Endothelial cell of umbilical vein (primary cell): ENCODE measurements around the gene RASAL2. TPM values are rescaled to one million over a fixed set of nuclear protein-coding genes. Genes with fewer than 3 reads are reported as not detected.
"Not testable (repeated sequence)": the region's sequence is repeated elsewhere in the genome, so short reads cannot be mapped to it uniquely, and the experiment has no call there.

ENCODE experiments used
- BruUV-seq: library from RNA; stranded (reverse); fragments of 400-500 nt; replicated peaks from 2 replicates; lab custom pipeline; 2021; lab: Mats Ljungman, UMichigan
- CTCF ChIA-PET: fragments of 300-600, 350-600 bp; sonication (Branson Sonifier 250); formaldehyde crosslinking; loops from one replicate; lab custom pipeline; 2021; ENCODE audit warnings: antibody characterized with exemption, inconsistent platforms; lab: Charles Lee
- POLR2A ChIA-PET: fragments of 300-600, 350-600 bp; sonication (Branson Sonifier 250); formaldehyde crosslinking; loops from one replicate; lab custom pipeline; 2021; ENCODE audit warnings: antibody characterized with exemption, inconsistent platforms; lab: Charles Lee
- DNase-seq: peaks from one replicate; pipeline ENCODE4 v3.0.0-alpha.2; 2011; ENCODE audit warnings: low read depth, low spot score
- FAIRE-seq: peaks from 2 replicates; lab custom pipeline; 2011; peaks lifted over from hg19 to GRCh38; lab: Jason Lieb, UNC
- H2AFZ ChIP-seq: 2 replicates; pipeline ENCODE4 v1.6.0; 2012; ENCODE audit warnings: low read depth, low read length, control low read depth, inconsistent platforms
- H3K27ac ChIP-seq: 2 replicates; pipeline ENCODE4 v1.5.1; 2011; ENCODE audit warnings: low read depth, mild to moderate bottlenecking, control low read depth, low read length, moderate library complexity; ENCODE audit not compliant: insufficient read depth
- H3K27me3 ChIP-seq, 2 experiments: 2 replicates each; pipeline versions ENCODE4 v1.6.0 to v1.6.1; 2011; ENCODE audit warnings: low read length in 2 of 2, mixed read lengths in 1 of 2; ENCODE audit not compliant: control insufficient read depth in 2 of 2, insufficient read depth in 2 of 2
- H3K36me3 ChIP-seq, 2 experiments: 2 replicates in 1 of 2; 3 replicates in 1 of 2; pipeline ENCODE4 v1.5.1; 2011; ENCODE audit warnings: low read length in 2 of 2, mild to moderate bottlenecking in 1 of 2, moderate library complexity in 1 of 2; ENCODE audit not compliant: control insufficient read depth in 2 of 2, insufficient read depth in 2 of 2; ENCODE audit errors: extremely low read depth in 1 of 2
- H3K4me1 ChIP-seq: 3 replicates; pipeline ENCODE4 v1.5.1; 2011; ENCODE audit warnings: mild to moderate bottlenecking, low read length; ENCODE audit not compliant: control insufficient read depth, insufficient read depth; ENCODE audit errors: extremely low read depth
- H3K4me2 ChIP-seq: 2 replicates; pipeline ENCODE4 v1.6.1; 2011; ENCODE audit warnings: low read length, control low read depth, mixed read lengths; ENCODE audit not compliant: insufficient read depth
- H3K4me3 ChIP-seq, 3 experiments: fragments of 200-600 bp in 1 of 3; sonication (generic), shearing (Covaris generic) in 1 of 3; replicated peaks in 1 of 3; 2 replicates each; pipeline ENCODE4 v1.5.1; 2011 to 2016; ENCODE audit warnings: control low read depth in 3 of 3, low read length in 3 of 3, mild to moderate bottlenecking in 2 of 3, inconsistent platforms in 1 of 3, low read depth in 1 of 3, moderate library complexity in 1 of 3; ENCODE audit not compliant: insufficient read depth in 1 of 3
- H3K79me2 ChIP-seq: 2 replicates; pipeline ENCODE4 v1.6.0; 2012; ENCODE audit warnings: low read length, inconsistent platforms; ENCODE audit not compliant: control insufficient read depth, insufficient read depth
- H3K9ac ChIP-seq: replicated peaks from 2 replicates; pipeline ENCODE3; 2011; ENCODE audit warnings: low read length, control low read depth; ENCODE audit not compliant: insufficient read depth; ENCODE audit errors: extremely low read depth
- H3K9me1 ChIP-seq: replicated peaks from 3 replicates; pipeline ENCODE4 v1.6.0; 2011; ENCODE audit warnings: mild to moderate bottlenecking, low read length; ENCODE audit not compliant: control insufficient read depth, insufficient read depth; ENCODE audit errors: extremely low read depth
- H3K9me3 ChIP-seq: replicated peaks from 2 replicates; pipeline ENCODE4 v1.5.1; 2012; ENCODE audit warnings: low read length, inconsistent platforms; ENCODE audit not compliant: control insufficient read depth, insufficient read depth
- H4K20me1 ChIP-seq: replicated peaks from 2 replicates; pipeline ENCODE3; 2011; ENCODE audit warnings: mild to moderate bottlenecking, low read length; ENCODE audit not compliant: control insufficient read depth, insufficient read depth; ENCODE audit errors: extremely low read depth
- EZH2 ChIP-seq: IDR thresholded peaks from 2 replicates; pipeline ENCODE4 v1.6.1; 2012; ENCODE audit warnings: borderline replicate concordance, low read depth, mild to moderate bottlenecking, moderate library complexity, low read length, inconsistent platforms; ENCODE audit not compliant: severe bottlenecking
- FOS ChIP-seq: IDR thresholded peaks from 2 replicates; pipeline ENCODE4 v1.6.1; 2011; ENCODE audit warnings: mild to moderate bottlenecking, low read length, moderate library complexity, borderline replicate concordance; ENCODE audit not compliant: insufficient read depth
- GATA2 ChIP-seq: IDR thresholded peaks from 2 replicates; pipeline ENCODE4 v1.7.0; 2011; ENCODE audit warnings: low read depth, mild to moderate bottlenecking, moderate library complexity, mixed read lengths, low read length; ENCODE audit not compliant: insufficient read length, insufficient read depth
- JUN ChIP-seq: IDR thresholded peaks from 2 replicates; pipeline ENCODE4 v1.6.1; 2011; ENCODE audit warnings: borderline replicate concordance, low read depth; ENCODE audit not compliant: insufficient read length, insufficient read depth
- MYC ChIP-seq: IDR thresholded peaks from one replicate; pipeline ENCODE4 v1.6.1; 2011; ENCODE audit warnings: mild to moderate bottlenecking, low read depth, low read length
- POLR2A ChIP-seq: IDR thresholded peaks from 2 replicates; pipeline ENCODE4 v1.6.1; 2012; ENCODE audit warnings: low read depth, mild to moderate bottlenecking, control low read depth, low read length
- POLR2AphosphoS5 ChIP-seq: IDR thresholded peaks from 2 replicates; pipeline ENCODE4 v1.6.1; 2012; ENCODE audit warnings: low read depth, mild to moderate bottlenecking, control low read depth, low read length, moderate library complexity; ENCODE audit not compliant: insufficient read depth
- dilution Hi-C: fragments of 300-500 bp; cut with MboI; formaldehyde crosslinking; loops from one replicate; pipeline ENCODE4 v1.15.0; 2019; ENCODE audit warnings: low sequenced_read_pairs; ENCODE audit not compliant: extremely low pct_ligation_motif_present
- intact Hi-C: fragments of 100-400 bp; cut with micrococcal nuclease; formaldehyde crosslinking; loops from one replicate; pipeline ENCODE4 v1.10.0; 2022
- polyA plus RNA-seq, 4 experiments: library from polyadenylated mRNA; depleted of rRNA in 3 of 4; stranded (reverse) in 3 of 4; unstranded in 1 of 4; fragments of >200 nt; gene quantifications; 2 replicates each; pipeline versions ENCODE4 v1.2.1 to v1.2.3, GENCODE V29; 2011 to 2012; ENCODE audit warnings: missing spikeins in 1 of 4
- total RNA-seq: library from RNA; stranded (reverse); gene quantifications from 2 replicates; pipeline ENCODE4 v1.2.3, GENCODE V29; 2021
- TF ChIP-seq, protein P1 (sequence below): IDR thresholded peaks from 2 replicates; pipeline ENCODE4 v1.6.1; 2011; ENCODE audit not compliant: insufficient read depth, insufficient read length
- TF ChIP-seq, protein P2 (sequence below), 2 donors: IDR thresholded peaks; 1 replicate in 1 of 2; 2 replicates in 1 of 2; pipeline ENCODE4 v1.5.1; 2011; ENCODE audit warnings: low read length in 2 of 2, mild to moderate bottlenecking in 2 of 2, moderate library complexity in 2 of 2, control low read depth in 1 of 2, inconsistent platforms in 1 of 2, low read depth in 1 of 2; ENCODE audit not compliant: insufficient read depth in 1 of 2; ENCODE audit errors: extremely low read depth in 1 of 2

RASAL2 gene
- total and polyA plus RNA-seq, 2 donors (not counting 3 experiments of a cell fraction or from before 2014, with no cell fraction given): 12.5 to 15.5 TPM

DNA sequence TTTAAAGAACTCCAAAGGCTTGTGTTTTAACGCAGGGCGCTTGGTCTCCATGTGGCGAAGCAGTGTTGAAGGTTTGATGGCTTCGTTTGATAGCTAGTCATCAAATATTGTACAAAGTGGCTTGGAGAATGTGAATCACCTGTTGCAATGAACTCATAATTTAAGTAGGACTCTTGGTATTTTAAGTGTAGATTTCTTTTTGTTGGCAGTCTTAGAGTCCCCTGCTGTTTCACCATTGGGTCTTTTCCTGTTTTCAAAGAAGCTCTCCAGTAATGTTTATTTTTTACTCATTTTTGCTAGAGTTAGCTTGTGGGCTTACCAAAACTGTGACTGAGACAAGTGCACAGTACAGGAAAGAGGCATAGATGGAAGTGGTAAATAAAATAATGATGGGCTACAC, 26.2 kb downstream of the RASAL2 start:
- FAIRE-seq (no peak), DNase-seq (no peak)
- H3K36me3 ChIP-seq: no peaks in the 10 kb centered on the region
- intact Hi-C loops: no loop called here
- H3K4me3 ChIP-seq: no peak overlapping the region
- H3K9ac ChIP-seq: no peak overlapping the region
- H3K9me3 ChIP-seq: no peaks in the 10 kb centered on the region
- no peaks in the 10 kb centered on the region for H4K20me1 ChIP-seq
- POLR2A ChIA-PET: no interaction called here
- no TSS peak for BruUV-seq
- no peak for TF ChIP-seq JUN
- TF ChIP-seq, protein P1, sequence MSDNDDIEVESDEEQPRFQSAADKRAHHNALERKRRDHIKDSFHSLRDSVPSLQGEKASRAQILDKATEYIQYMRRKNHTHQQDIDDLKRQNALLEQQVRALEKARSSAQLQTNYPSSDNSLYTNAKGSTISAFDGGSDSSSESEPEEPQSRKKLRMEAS: no peak
- no peak for TF ChIP-seq MYC
- TF ChIP-seq, protein P2, sequence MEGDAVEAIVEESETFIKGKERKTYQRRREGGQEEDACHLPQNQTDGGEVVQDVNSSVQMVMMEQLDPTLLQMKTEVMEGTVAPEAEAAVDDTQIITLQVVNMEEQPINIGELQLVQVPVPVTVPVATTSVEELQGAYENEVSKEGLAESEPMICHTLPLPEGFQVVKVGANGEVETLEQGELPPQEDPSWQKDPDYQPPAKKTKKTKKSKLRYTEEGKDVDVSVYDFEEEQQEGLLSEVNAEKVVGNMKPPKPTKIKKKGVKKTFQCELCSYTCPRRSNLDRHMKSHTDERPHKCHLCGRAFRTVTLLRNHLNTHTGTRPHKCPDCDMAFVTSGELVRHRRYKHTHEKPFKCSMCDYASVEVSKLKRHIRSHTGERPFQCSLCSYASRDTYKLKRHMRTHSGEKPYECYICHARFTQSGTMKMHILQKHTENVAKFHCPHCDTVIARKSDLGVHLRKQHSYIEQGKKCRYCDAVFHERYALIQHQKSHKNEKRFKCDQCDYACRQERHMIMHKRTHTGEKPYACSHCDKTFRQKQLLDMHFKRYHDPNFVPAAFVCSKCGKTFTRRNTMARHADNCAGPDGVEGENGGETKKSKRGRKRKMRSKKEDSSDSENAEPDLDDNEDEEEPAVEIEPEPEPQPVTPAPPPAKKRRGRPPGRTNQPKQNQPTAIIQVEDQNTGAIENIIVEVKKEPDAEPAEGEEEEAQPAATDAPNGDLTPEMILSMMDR (IDR thresholded peaks at IDR 0.05; ENCODE audit: extremely low read depth in 1 of 2, insufficient read depth in 1 of 2, low read depth in 1 of 2, low read length in 2 of 2): no peak
- no peak for TF ChIP-seq POLR2A
- TF ChIP-seq FOS: no peak
- TF ChIP-seq POLR2AphosphoS5: no peak
- TF ChIP-seq GATA2: no peak
- TF ChIP-seq EZH2: no peak
- no peaks in the 10 kb centered on the region for H3K27me3 ChIP-seq
- H3K4me1 ChIP-seq: no peaks in the 10 kb centered on the region
- H3K79me2 ChIP-seq: peaks cover 4% of the 10 kb centered on the region
- H2AFZ ChIP-seq: no peak overlapping the region
- dilution Hi-C loops: no loop called here
- H3K9me1 ChIP-seq: no peaks in the 10 kb centered on the region
- H3K27ac ChIP-seq: no peak overlapping the region
- CTCF ChIA-PET: interaction anchor here (0.9 to 1.5 kb wide), 2 partner anchors 22 to 191 kb away, joined by 3 to 4 read pairs; no protein-coding TSS in a partner anchor
- H3K4me2 ChIP-seq: no peak overlapping the region

DNA sequence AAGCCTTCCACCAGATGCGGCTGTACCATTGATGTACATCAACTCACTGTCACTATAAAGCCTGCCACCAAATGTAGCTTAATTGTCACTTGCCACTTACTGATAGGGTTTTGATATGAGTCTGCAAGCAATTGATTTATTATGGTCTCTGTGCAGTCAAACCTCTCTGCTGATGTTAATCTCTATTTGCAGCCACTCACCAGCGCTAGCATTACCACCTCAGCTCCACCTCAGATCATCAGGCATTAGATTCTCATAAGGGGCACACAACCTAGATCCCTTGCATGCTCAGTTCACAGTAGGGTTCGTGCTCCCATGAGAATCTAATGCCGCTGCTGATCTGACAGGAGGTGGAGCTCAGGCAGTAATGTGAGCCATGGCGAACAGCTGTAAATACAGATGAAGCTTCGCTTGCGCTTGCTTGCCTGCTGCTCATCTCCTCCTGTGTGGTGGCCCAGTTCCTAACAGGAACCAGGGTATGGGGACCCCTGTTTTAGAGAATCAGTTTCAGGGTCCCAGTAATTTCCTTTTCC, 26.7 kb downstream of the RASAL2 start:
- H3K9me3 ChIP-seq, H3K79me2 ChIP-seq, BruUV-seq, H3K4me3 ChIP-seq, FAIRE-seq, dilution Hi-C loops, H4K20me1 ChIP-seq, H3K4me2 ChIP-seq, DNase-seq, H3K9ac ChIP-seq, H3K27ac ChIP-seq, H2AFZ ChIP-seq, H3K27me3 ChIP-seq, H3K9me1 ChIP-seq, intact Hi-C loops, H3K36me3 ChIP-seq, POLR2A ChIA-PET, H3K4me1 ChIP-seq: not testable (repeated sequence)
- CTCF ChIA-PET: interaction anchor here (0.9 to 1.5 kb wide), 2 partner anchors 22 to 190 kb away, joined by 3 to 4 read pairs; no protein-coding TSS in a partner anchor
